ENCODE measurements around the gene ZNF573.

GRCh38 chr19:37706052-37706605 lies 73.3 kb downstream of the ZNF573 start:
- no peak for TF ChIP-seq POLR2A (IDR thresholded peaks at IDR 0.05; ENCODE audit: low read length)
- TF ChIP-seq GATA1 (IDR thresholded peaks at IDR 0.05; ENCODE audit: low read depth, low read length), result no peak
